T follicular helper cell (primary cell): ENCODE results near the gene CDS2.

Source experiments
- DNase-seq: peaks from one replicate; pipeline ENCODE4 v3.0.0-alpha.2; 2020; ENCODE audit warnings: low read depth

CDS2 gene

GRCh38 chr20:5181958-5182357, 55.1 kb downstream of the CDS2 start:
- no peak for DNase-seq

DNA sequence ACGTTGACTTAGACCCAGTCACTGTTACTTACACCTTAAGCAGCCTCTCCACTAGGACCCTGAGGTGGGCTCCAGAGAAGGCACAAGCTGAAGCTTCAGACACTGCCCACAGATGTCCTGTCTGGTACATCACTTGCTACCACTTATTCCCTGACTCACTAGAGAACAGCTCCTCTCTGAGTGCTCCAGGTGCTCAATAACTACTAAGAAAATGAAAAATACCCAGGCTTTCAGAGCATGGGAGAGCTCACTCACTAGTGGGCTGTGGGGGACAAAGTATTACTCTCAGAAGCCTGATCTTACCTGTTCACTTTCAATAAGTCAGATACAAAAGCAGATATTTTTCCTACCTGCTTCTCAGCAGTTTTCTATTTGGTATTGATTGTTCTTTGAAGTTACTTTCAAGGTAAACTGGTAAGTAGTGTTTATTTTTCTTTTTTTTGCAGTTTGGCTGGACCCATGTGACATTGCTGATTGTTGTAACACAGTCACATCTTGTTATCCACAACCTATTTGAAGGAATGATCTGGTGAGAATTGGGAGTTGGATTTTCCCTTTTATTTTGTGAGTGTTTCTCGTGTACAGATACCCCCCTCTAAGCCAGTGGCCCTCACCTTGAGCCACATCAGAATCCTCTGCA, 55.9 kb downstream of the CDS2 start:
- DNase-seq, result no peak

DNA sequence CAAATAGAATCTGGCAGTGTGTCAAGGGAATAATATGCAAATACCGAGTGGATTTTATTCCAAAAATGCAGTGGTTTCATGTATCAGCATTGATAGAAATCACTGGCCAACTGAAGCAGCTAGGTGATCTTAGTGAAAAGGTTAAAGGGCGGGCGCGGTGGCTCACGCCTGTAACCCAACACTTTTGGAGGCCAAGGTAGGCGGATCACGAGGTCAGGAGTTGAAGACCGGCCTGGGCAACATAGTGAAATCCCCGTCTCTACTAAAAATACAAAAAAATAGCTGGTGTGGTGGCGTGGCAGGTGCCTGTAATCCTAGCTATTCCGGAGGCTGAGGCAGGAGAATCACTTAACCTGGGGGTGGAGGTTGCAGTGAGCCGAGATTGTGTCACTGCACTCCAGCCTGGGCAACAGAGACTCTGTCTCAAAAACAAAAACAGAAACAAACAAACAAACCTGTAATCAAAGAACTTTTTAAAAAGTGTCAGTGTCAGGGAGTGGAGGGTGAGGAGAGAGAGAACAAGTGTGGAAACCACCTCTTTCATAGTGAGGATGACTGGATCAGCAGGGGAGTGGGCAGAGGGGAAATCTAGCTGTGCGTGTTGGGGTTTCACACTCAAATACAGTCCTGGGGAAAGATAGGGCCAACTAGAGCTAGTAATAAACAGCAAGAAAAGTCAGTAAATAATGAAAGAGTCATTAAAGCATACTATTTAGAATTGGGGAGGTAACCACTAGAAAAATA, 57.1 kb downstream of the CDS2 start:
- no peak for DNase-seq

DNA sequence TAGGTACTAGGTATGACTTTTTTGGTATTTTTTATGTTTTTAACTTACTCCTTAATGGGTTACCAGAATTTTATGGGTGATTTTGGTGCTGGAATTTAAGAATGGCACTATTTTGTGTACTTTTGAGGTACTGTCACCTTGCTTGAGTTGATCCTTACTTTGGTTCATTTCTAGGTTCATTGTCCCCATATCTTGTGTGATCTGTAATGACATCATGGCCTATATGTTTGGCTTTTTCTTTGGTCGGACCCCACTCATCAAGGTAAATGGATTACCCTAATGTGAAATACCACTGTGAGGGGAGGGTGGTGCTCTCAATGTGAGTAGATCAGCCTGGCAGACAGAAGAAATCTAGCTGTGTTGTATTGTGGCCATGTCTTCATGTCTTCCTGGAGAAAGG, 57.9 kb downstream of the CDS2 start:
- no peak for DNase-seq

- no peak for DNase-seq
Observed at GRCh38 chr20:5187122-5187521, 60.3 kb downstream of the CDS2 start.

DNA sequence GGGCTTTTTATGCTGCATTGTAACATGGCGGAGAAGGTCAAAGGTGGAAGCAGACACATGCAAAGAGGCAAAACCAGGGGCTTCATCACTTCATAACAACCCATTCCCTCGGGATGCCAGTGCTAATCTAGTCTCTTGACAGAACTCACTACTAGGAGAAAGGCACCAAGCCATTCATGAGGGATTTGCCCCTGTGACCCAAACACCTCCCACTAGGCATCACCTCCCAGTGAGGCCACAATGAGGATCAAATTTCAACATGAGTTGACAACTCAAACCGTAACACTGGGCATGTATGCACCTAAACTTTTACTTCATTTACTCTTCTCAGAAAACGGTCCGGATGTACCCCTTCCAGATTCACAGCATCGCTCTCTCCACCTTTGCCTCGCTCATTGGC, 61.9 kb downstream of the CDS2 start:
- DNase-seq, result no peak

- DNase-seq, result no peak
Observed at GRCh38 chr20:5189917-5190316, 63.1 kb downstream of the CDS2 start.

DNA sequence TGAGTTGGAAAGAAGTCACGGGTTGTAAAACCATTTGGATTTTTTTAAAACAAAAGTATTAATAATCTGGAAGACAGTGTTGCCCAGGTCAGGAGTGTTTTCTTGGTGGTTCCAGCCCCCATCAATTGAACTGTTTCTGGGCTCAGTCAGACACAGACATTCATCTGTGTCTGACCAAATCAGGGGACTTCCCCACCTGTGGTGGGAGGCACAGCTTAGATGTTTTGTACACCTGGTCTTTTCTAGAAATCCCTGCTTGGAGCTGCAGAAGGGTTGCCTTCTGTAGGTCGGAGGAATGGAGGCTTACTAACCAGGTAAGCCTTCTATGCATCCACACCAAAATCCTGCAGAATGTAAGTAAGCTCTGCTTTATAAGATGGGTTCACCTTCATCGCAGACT, 63.6 kb downstream of the CDS2 start:
- DNase-seq, result no peak

DNA sequence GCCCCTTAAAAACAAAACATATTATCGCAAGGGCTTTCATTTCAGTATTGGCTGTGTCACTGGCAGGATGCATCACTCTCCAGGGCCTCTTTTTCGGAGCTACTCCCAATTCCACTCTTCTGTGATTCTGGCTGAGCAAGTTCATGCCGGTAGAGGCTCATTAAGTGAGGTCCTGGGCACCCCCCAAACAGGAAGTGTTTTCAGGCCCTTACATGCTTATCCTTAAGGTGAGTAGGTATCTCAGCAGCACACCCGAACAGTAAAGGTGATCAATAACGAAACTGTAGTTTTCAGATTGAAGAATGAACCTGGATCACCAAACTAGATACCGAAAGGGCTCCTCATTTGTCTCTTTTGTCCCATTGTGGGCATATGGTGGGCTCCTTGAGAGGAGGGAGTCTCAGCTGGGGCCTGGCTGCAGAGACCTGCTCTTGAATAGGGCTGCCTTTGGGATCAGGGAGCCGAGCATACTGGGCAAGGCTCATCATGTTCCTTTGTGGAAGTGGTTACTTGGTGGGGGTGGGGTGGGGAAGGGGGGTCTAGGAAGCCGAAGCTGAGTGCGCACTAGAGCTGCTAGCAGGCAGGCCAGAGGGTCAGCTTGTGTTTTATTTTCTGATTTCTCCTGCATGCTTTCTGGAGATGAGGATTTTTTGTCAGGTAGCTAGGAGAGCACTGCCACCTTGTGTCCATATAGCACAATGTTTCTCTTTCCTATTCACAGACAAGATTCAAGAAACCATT, 65.2 kb downstream of the CDS2 start:
- peak; percentile 9 for DNase-seq

GRCh38 chr20:5192570-5193431, 66.0 kb downstream of the CDS2 start:
- DNase-seq, result no peak

GRCh38 chr20:5195655-5196054, 68.8 kb downstream of the CDS2 start:
- no peak for DNase-seq

- no peak for DNase-seq
Observed at GRCh38 chr20:5196149-5196548, 69.3 kb downstream of the CDS2 start.

DNA sequence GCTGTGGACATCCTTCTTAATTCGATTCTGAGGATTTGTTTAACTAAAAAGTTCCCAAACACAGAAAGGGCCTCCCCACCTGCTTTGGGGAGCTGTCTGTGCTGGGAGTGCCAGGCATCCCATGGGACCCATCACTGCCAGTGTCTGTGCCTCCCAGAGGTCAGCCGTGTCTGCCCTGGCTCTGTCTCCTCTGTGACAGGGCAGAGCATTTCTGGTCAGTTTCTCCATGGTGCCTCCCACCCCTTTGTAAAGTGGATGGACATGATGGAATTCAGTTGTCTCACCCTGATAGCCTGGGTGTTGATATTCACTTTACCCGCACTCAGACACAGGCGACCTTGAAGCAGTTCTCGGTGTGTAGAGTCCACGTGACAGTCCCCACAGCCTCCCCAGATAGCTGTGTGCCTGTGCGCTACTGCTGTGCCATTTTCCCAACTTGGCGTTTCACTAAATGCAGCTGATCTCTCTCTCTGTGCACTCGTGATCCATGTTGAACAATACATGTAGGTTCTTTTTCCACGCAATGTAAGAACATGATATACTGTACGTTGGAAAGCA, 70.5 kb downstream of the CDS2 start:
- no peak for DNase-seq

GRCh38 chr20:5197847-5198650, 71.2 kb downstream of the CDS2 start:
- no peak for DNase-seq

DNA sequence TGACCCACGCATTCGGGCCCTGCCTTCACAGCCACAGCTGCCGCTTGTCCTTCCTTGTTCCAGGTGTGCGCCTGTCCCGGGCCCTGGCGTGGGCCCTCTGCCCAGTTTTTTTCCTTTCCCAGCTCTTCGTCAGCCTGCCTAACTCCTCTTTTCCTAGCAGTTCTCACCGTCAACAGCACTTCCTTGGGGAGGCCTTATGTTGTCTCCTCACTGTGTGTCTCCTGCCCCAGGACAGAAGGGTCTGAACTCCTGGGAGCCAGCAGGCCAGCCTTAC, 71.8 kb downstream of the CDS2 start:
- no peak for DNase-seq

- no peak for DNase-seq
Observed at GRCh38 chr20:5203380-5203779, 76.6 kb downstream of the CDS2 start.

GRCh38 chr20:5205348-5206210, 78.8 kb downstream of the CDS2 start:
- peak; percentile 49 for DNase-seq

- no peak for DNase-seq
Observed at GRCh38 chr20:5207138-5207537, 80.3 kb downstream of the CDS2 start.

- DNase-seq, result no peak
Observed at GRCh38 chr20:5211803-5212714, 85.3 kb downstream of the CDS2 start.
